HG03469 (cell line): Measurements from ENCODE around the gene KAZN.

ENCODE experiments used
- ATAC-seq: cut with Tn5 transposase; IDR thresholded peaks from one replicate; pipeline ENCODE4 v1.9.1; 2021; ENCODE audit warnings: mild to moderate bottlenecking, moderate library complexity, moderate number of reproducible peaks; ENCODE audit not compliant: unreplicated experiment

Gene KAZN

GRCh38 chr1:14667651-14667984 lies 69.1 kb downstream of the KAZN start:
- no peak for ATAC-seq

GRCh38 chr1:14668538-14668937 lies 70.1 kb downstream of the KAZN start:
- ATAC-seq, result no peak

GRCh38 chr1:14672005-14672404 lies 73.5 kb downstream of the KAZN start:
- ATAC-seq, result no peak

- no peak for ATAC-seq
Measured at GRCh38 chr1:14674030-14674429, 75.5 kb downstream of the KAZN start.

- no peak for ATAC-seq
Measured at GRCh38 chr1:14676400-14676799, 77.9 kb downstream of the KAZN start.

GRCh38 chr1:14677292-14677971 lies 78.9 kb downstream of the KAZN start:
- ATAC-seq, result no peak

GRCh38 chr1:14678011-14678638 lies 79.6 kb downstream of the KAZN start:
- ATAC-seq, result no peak

- ATAC-seq, result no peak
Measured at GRCh38 chr1:14679027-14679688, 80.7 kb downstream of the KAZN start.

- ATAC-seq, result no peak
Measured at GRCh38 chr1:14681182-14681581, 82.7 kb downstream of the KAZN start.

- ATAC-seq, result no peak
Measured at GRCh38 chr1:14682941-14683621, 84.6 kb downstream of the KAZN start.

- ATAC-seq, result no peak
Measured at GRCh38 chr1:14685078-14685477, 86.6 kb downstream of the KAZN start.

GRCh38 chr1:14686701-14687100 lies 88.2 kb downstream of the KAZN start:
- ATAC-seq, result no peak

GRCh38 chr1:14687147-14687546 lies 88.7 kb downstream of the KAZN start:
- ATAC-seq, result no peak

- ATAC-seq, result no peak
Measured at GRCh38 chr1:14689996-14690615, 91.6 kb downstream of the KAZN start.

GRCh38 chr1:14693949-14694348 lies 95.5 kb downstream of the KAZN start:
- no peak for ATAC-seq

- ATAC-seq, result no peak
Measured at GRCh38 chr1:14694589-14694988, 96.1 kb downstream of the KAZN start.

GRCh38 chr1:14696761-14697160 lies 98.3 kb downstream of the KAZN start:
- ATAC-seq, result no peak

- ATAC-seq, result no peak
Measured at GRCh38 chr1:14697353-14697752, 98.9 kb downstream of the KAZN start.

- no peak for ATAC-seq
Measured at GRCh38 chr1:14698314-14698713, 99.8 kb downstream of the KAZN start.

- ATAC-seq, result no peak
Measured at GRCh38 chr1:14699620-14700019, 101.1 kb downstream of the KAZN start.

GRCh38 chr1:14704846-14705245 lies 106.4 kb downstream of the KAZN start:
- ATAC-seq, result no peak
